Stimulated activated effector memory CD8-positive, alpha-beta T cell treated with anti-CD3 and anti-CD28 coated beads, Interleukin-12 subunit alpha, Interleukin-12 subunit beta, amount 100 ng/mL, for 72 hours (primary cell): Measurements from ENCODE around the gene MXRA8.

Experiments
- ATAC-seq: fragments of 150-1000 bp; cut with Tn5 transposase; 2 replicates; pipeline ENCODE4 v1.10.0; 2021
- DNase-seq, 2 donors: peaks; one replicate each; pipeline ENCODE4 v3.0.0; 2021 to 2022; ENCODE audit warnings: low spot score in 2 of 2
- H3K27ac Mint-ChIP-seq: one replicate; pipeline ENCODE4 v1.8.0; 2022; ENCODE audit warnings: mild to moderate bottlenecking, mixed read lengths
- H3K36me3 Mint-ChIP-seq: one replicate; pipeline ENCODE4 v1.8.0; 2022; ENCODE audit warnings: mild to moderate bottlenecking, mixed read lengths
- H3K4me1 Mint-ChIP-seq: one replicate; pipeline ENCODE4 v1.8.0; 2022; ENCODE audit warnings: mixed read lengths
- H3K4me3 Mint-ChIP-seq: one replicate; pipeline ENCODE4 v1.8.0; 2022; ENCODE audit warnings: mild to moderate bottlenecking, mixed read lengths
- H3K9me3 Mint-ChIP-seq: one replicate; pipeline ENCODE4 v1.8.0; 2022; ENCODE audit warnings: mixed read lengths

Gene MXRA8

GRCh38 chr1:1361982-1362423, 3.6 kb upstream of the MXRA8 start:
- DNase-seq (no peak), ATAC-seq (no peak)
- Mint-ChIP-seq H3K27ac (no peak overlapping the region), H3K9me3 (no peaks in the 10 kb centered on the region), H3K4me1 (peaks cover 5% of the 10 kb centered on the region), H3K36me3 (no peaks in the 10 kb centered on the region), H3K4me3 (no peak overlapping the region)

- Mint-ChIP-seq H3K36me3 (no peaks in the 10 kb centered on the region), H3K9me3 (no peaks in the 10 kb centered on the region), H3K4me3 (no peak overlapping the region), H3K27ac (no peak overlapping the region), H3K4me1 (peaks cover 5% of the 10 kb centered on the region)
- DNase-seq (no peak), ATAC-seq (no peak)
Observed at GRCh38 chr1:1361233-1361981, 3.1 kb upstream of the MXRA8 start.

GRCh38 chr1:1360506-1361169, 2.3 kb upstream of the MXRA8 start:
- ATAC-seq (no peak), DNase-seq (no peak)
- Mint-ChIP-seq H3K4me3 (no peak overlapping the region), H3K36me3 (no peaks in the 10 kb centered on the region), H3K4me1 (peaks cover 5% of the 10 kb centered on the region), H3K9me3 (no peaks in the 10 kb centered on the region), H3K27ac (no peak overlapping the region)

- no peaks in the 10 kb centered on the region for H3K36me3 Mint-ChIP-seq
- DNase-seq: no peak
- no peak overlapping the region for H3K27ac Mint-ChIP-seq
Observed at GRCh38 chr1:1359664-1360468, 1.5 kb upstream of the MXRA8 start.

GRCh38 chr1:1359308-1359663, 931 bp upstream of the MXRA8 start:
- peaks cover 5% of the 10 kb centered on the region for H3K4me1 Mint-ChIP-seq
- no peaks in the 10 kb centered on the region for H3K36me3 Mint-ChIP-seq
- no peaks in the 10 kb centered on the region for H3K9me3 Mint-ChIP-seq

More at GRCh38 chr1:1359664-1360468, 1.5 kb upstream of the MXRA8 start:
- H3K9me3 Mint-ChIP-seq: no peaks in the 10 kb centered on the region
- ATAC-seq: no peak
- H3K4me1 Mint-ChIP-seq: peaks cover 5% of the 10 kb centered on the region
- H3K4me3 Mint-ChIP-seq: no peak overlapping the region

GRCh38 chr1:1357871-1358432, 403 bp downstream of the MXRA8 start:
- Mint-ChIP-seq H3K27ac (no peak overlapping the region), H3K4me1 (peaks cover 5% of the 10 kb centered on the region), H3K4me3 (no peak overlapping the region), H3K36me3 (no peaks in the 10 kb centered on the region), H3K9me3 (no peaks in the 10 kb centered on the region)
- DNase-seq (no peak), ATAC-seq (no peak)

More at GRCh38 chr1:1359308-1359663, 931 bp upstream of the MXRA8 start:
- DNase-seq (no peak), ATAC-seq (peak; percentile 27)
- no peak overlapping the region for H3K27ac Mint-ChIP-seq
- H3K4me3 Mint-ChIP-seq: no peak overlapping the region

- peak; percentile 24 for ATAC-seq
- no peak overlapping the region for H3K4me3 Mint-ChIP-seq
Observed at GRCh38 chr1:1356796-1357401, 1.5 kb downstream of the MXRA8 start.

GRCh38 chr1:1356166-1356795, 2.1 kb downstream of the MXRA8 start:
- Mint-ChIP-seq H3K4me1 (peaks cover 13% of the 10 kb centered on the region), H3K4me3 (no peak overlapping the region)
- DNase-seq: no peak

More at GRCh38 chr1:1356796-1357401, 1.5 kb downstream of the MXRA8 start:
- H3K9me3 Mint-ChIP-seq: no peaks in the 10 kb centered on the region
- peaks cover 12% of the 10 kb centered on the region for H3K4me1 Mint-ChIP-seq
- H3K36me3 Mint-ChIP-seq: no peaks in the 10 kb centered on the region
- no peak overlapping the region for H3K27ac Mint-ChIP-seq
- no peak for DNase-seq

GRCh38 chr1:1355416-1355815, 2.9 kb downstream of the MXRA8 start:
- Mint-ChIP-seq H3K36me3 (no peaks in the 10 kb centered on the region), H3K9me3 (no peaks in the 10 kb centered on the region), H3K27ac (no peak overlapping the region), H3K4me3 (no peak overlapping the region), H3K4me1 (peaks cover 13% of the 10 kb centered on the region)
- peak; percentile 42 for ATAC-seq
- no peak for DNase-seq

More at GRCh38 chr1:1356166-1356795, 2.1 kb downstream of the MXRA8 start:
- Mint-ChIP-seq H3K36me3 (no peaks in the 10 kb centered on the region), H3K27ac (no peak overlapping the region), H3K9me3 (no peaks in the 10 kb centered on the region)
- ATAC-seq: no peak

- Mint-ChIP-seq H3K27ac (no peak overlapping the region), H3K4me1 (peaks cover 13% of the 10 kb centered on the region), H3K4me3 (peak overlapping the region; percentile 18), H3K36me3 (no peaks in the 10 kb centered on the region), H3K9me3 (no peaks in the 10 kb centered on the region)
- ATAC-seq (no peak), DNase-seq (no peak)
Observed at GRCh38 chr1:1354271-1355247, 3.8 kb downstream of the MXRA8 start.

- Mint-ChIP-seq H3K4me3 (peak overlapping the region; percentile 18), H3K4me1 (peaks cover 7% of the 10 kb centered on the region), H3K36me3 (no peaks in the 10 kb centered on the region), H3K27ac (no peak overlapping the region), H3K9me3 (no peaks in the 10 kb centered on the region)
- DNase-seq (no peak), ATAC-seq (no peak)
Observed at GRCh38 chr1:1353389-1354151, 4.8 kb downstream of the MXRA8 start.

GRCh38 chr1:1352786-1353388, 5.5 kb downstream of the MXRA8 start:
- H3K36me3 Mint-ChIP-seq: no peaks in the 10 kb centered on the region
- no peak for DNase-seq
- ATAC-seq: no peak
- no peak overlapping the region for H3K27ac Mint-ChIP-seq
- H3K4me1 Mint-ChIP-seq: peaks cover 7% of the 10 kb centered on the region
- peak overlapping the region; percentile 61 for H3K4me3 Mint-ChIP-seq
- H3K9me3 Mint-ChIP-seq: no peaks in the 10 kb centered on the region
